DND-41 (cell line): Measurements from ENCODE around the gene DLEU7.

ENCODE experiments used
- ATAC-seq: fragments of 200-7000 bp; cut with Tn5 transposase; 3 replicates; pipeline ENCODE4 v1.9.1; 2021; ENCODE audit warnings: low read depth; ENCODE audit not compliant: insufficient read depth
- DNase-seq: peaks from one replicate; pipeline ENCODE4 v3.0.0-alpha.2; 2020
- H2AFZ ChIP-seq: 2 replicates; pipeline ENCODE4 v1.6.0; 2012; ENCODE audit warnings: low read depth, low read length
- H3K27ac ChIP-seq: 2 replicates; pipeline ENCODE4 v1.5.1; 2012; ENCODE audit warnings: low read length, inconsistent platforms
- H3K27me3 ChIP-seq: fragments of 200-600 bp; sonication (generic); 2 replicates; pipeline ENCODE4 v1.6.0; 2012; ENCODE audit warnings: low read length, mild to moderate bottlenecking, inconsistent platforms; ENCODE audit not compliant: insufficient read depth, poor library complexity
- H3K36me3 ChIP-seq: 2 replicates; pipeline ENCODE4 v1.5.1; 2012; ENCODE audit warnings: low read length, inconsistent platforms; ENCODE audit not compliant: insufficient read depth
- H3K4me1 ChIP-seq: 2 replicates; pipeline ENCODE4 v1.5.1; 2012; ENCODE audit warnings: mild to moderate bottlenecking, low read length; ENCODE audit not compliant: insufficient read depth
- H3K4me2 ChIP-seq: 2 replicates; pipeline ENCODE4 v1.6.0; 2012; ENCODE audit warnings: mild to moderate bottlenecking, moderate library complexity, low read length, inconsistent platforms; ENCODE audit not compliant: insufficient read depth
- H3K4me3 ChIP-seq, 2 experiments: fragments of 200-600 bp in 1 of 2; shearing (Covaris generic) in 1 of 2; 2 replicates each; pipeline ENCODE4 v1.5.1; 2012 to 2016; ENCODE audit warnings: inconsistent platforms in 2 of 2, low read length in 2 of 2, mild to moderate bottlenecking in 2 of 2, low read depth in 1 of 2, moderate library complexity in 1 of 2
- H3K79me2 ChIP-seq: 2 replicates; pipeline ENCODE4 v1.6.0; 2012; ENCODE audit warnings: low read length, inconsistent platforms; ENCODE audit not compliant: insufficient read depth
- H3K9ac ChIP-seq: 2 replicates; pipeline ENCODE4 v1.6.0; 2012; ENCODE audit warnings: low read depth, mild to moderate bottlenecking, inconsistent platforms, low read length, moderate library complexity
- H3K9me3 ChIP-seq: 2 replicates; pipeline ENCODE4 v1.5.1; 2012; ENCODE audit warnings: low read length, moderate library complexity, mild to moderate bottlenecking, inconsistent platforms; ENCODE audit not compliant: insufficient read depth, severe bottlenecking
- H4K20me1 ChIP-seq: 2 replicates; pipeline ENCODE4 v1.6.0; 2012; ENCODE audit warnings: low read length; ENCODE audit not compliant: insufficient read depth
- CTCF ChIP-seq: IDR thresholded peaks from 2 replicates; pipeline ENCODE4 v1.5.1; 2012; ENCODE audit warnings: borderline replicate concordance, low read length, moderate library complexity, mild to moderate bottlenecking; ENCODE audit not compliant: poor library complexity, severe bottlenecking; ENCODE audit errors: extremely low read depth
- EZH2 ChIP-seq: IDR thresholded peaks from 3 replicates; pipeline ENCODE4 v1.6.1; 2012; ENCODE audit warnings: borderline replicate concordance, low read depth, mild to moderate bottlenecking, moderate library complexity, low read length, inconsistent platforms; ENCODE audit not compliant: severe bottlenecking

DLEU7 gene

GRCh38 chr13:50838701-50839100 is 4.8 kb downstream of the DLEU7 start:
- Histone ChIP-seq H4K20me1 (no peaks in the 10 kb centered on the region), H3K4me2 (0 out of 2 replicates have a peak overlapping the region, but pooled peaks have one; percentile 1), H3K36me3 (peaks cover 38% of the 10 kb centered on the region)

GRCh38 chr13:50838031-50838430 is 5.5 kb downstream of the DLEU7 start:
- ATAC-seq: no peak
- no peaks in the 10 kb centered on the region for H4K20me1 ChIP-seq
- DNase-seq: no peak
- no peak overlapping the region for H3K9ac ChIP-seq
- H3K4me2 ChIP-seq: peak overlapping the region; percentile 1; the same call in 1 of the 2 replicates
- H3K27me3 ChIP-seq: no peaks in the 10 kb centered on the region
- no peak for TF ChIP-seq EZH2
- TF ChIP-seq CTCF: no peak
- H3K4me3 ChIP-seq: no peak overlapping the region
- no peak overlapping the region for H2AFZ ChIP-seq
- peaks cover 33% of the 10 kb centered on the region for H3K4me1 ChIP-seq
- peaks cover 87% of the 10 kb centered on the region for H3K79me2 ChIP-seq
- no peaks in the 10 kb centered on the region for H3K9me3 ChIP-seq
- H3K36me3 ChIP-seq: peaks cover 38% of the 10 kb centered on the region
- H3K27ac ChIP-seq: no peak overlapping the region

More at GRCh38 chr13:50838701-50839100, 4.8 kb downstream of the DLEU7 start:
- ATAC-seq: no peak
- no peak overlapping the region for H2AFZ ChIP-seq
- peaks cover 92% of the 10 kb centered on the region for H3K79me2 ChIP-seq
- 0 out of 2 replicates have a peak overlapping the region, but pooled peaks have one; percentile 0 for H3K27ac ChIP-seq
- H3K4me1 ChIP-seq: peaks cover 36% of the 10 kb centered on the region
- H3K9me3 ChIP-seq: no peaks in the 10 kb centered on the region
- no peak for TF ChIP-seq EZH2
- TF ChIP-seq CTCF: no peak
- no peak for DNase-seq
- H3K9ac ChIP-seq: no peak overlapping the region
- H3K27me3 ChIP-seq: no peaks in the 10 kb centered on the region
- H3K4me3 ChIP-seq: no peak overlapping the region

- H3K4me3 ChIP-seq: no peak overlapping the region
- H4K20me1 ChIP-seq: no peaks in the 10 kb centered on the region
- H3K9me3 ChIP-seq: no peaks in the 10 kb centered on the region
- H3K27me3 ChIP-seq: no peaks in the 10 kb centered on the region
- no peak for DNase-seq
- peak; percentile 84 for ATAC-seq
- H3K4me2 ChIP-seq: no peak overlapping the region
- no peak overlapping the region; the same call in 1 of the 2 replicates for H3K27ac ChIP-seq
- no peak for TF ChIP-seq EZH2
- no peak for TF ChIP-seq CTCF
- H3K4me1 ChIP-seq: 0 out of 2 replicates have a peak, but pooled peaks cover 2% of the 10 kb centered on the region
- H3K79me2 ChIP-seq: peaks cover 83% of the 10 kb centered on the region
- H3K9ac ChIP-seq: no peak overlapping the region
- no peak overlapping the region for H2AFZ ChIP-seq
- peaks cover 18% of the 10 kb centered on the region for H3K36me3 ChIP-seq
Observed at GRCh38 chr13:50831512-50831911, 12.0 kb downstream of the DLEU7 start.
